CD4-positive, alpha-beta T cell treated with Interleukin-4 for 1 hour (primary cell): ENCODE measurements around the gene LRRN2.
"Not testable (repeated sequence)": the region's sequence is repeated elsewhere in the genome, so short reads cannot be mapped to it uniquely, and the experiment has no call there.

Experiments
- DNase-seq, 2 donors: peaks; one replicate each; pipeline ENCODE4 v3.0.0-alpha.2; 2020 to 2022

Gene LRRN2

GRCh38 chr1:204711947-204712701, 26.6 kb upstream of the LRRN2 start:
- DNase-seq = no peak

DNA sequence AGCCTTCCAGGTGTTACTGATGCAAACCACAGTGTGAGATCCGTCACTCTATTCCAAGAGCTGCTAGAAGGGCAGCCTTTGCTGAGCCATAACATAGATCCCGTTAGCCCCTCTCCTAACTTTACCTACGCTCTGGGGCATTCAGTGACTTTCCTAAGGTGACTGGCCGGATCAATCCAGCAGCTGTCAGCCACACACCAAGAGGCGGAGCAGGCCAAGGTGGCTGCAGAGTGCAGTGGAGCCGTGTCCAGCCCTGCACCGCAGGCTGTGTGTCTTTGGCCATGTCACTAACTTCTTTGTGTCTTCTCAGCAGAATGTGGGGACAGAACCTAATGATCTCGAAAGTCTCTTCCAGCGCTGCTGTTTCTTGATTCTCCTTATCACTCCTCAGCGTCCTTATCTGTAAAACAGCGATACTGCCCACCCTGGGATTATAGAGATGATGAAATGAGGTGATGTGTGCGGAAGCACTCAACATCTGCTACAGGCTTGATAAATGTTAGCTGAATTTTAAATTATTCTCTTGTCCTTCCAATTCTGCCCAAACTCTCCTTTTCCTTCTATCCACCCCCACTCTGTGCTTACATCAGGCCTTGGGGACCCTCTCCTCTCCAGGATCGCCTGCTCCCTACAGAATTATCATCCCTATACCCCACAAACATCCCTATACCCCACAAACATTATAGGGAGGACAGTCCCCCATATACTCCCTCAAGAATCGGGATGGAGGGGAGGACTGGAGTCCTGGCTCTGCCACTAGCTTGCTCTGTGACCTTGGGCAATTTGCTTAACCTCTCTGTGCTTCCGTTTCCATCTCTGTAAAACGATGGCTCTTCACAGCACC, 25.8 kb upstream of the LRRN2 start:
- DNase-seq = no peak

DNA sequence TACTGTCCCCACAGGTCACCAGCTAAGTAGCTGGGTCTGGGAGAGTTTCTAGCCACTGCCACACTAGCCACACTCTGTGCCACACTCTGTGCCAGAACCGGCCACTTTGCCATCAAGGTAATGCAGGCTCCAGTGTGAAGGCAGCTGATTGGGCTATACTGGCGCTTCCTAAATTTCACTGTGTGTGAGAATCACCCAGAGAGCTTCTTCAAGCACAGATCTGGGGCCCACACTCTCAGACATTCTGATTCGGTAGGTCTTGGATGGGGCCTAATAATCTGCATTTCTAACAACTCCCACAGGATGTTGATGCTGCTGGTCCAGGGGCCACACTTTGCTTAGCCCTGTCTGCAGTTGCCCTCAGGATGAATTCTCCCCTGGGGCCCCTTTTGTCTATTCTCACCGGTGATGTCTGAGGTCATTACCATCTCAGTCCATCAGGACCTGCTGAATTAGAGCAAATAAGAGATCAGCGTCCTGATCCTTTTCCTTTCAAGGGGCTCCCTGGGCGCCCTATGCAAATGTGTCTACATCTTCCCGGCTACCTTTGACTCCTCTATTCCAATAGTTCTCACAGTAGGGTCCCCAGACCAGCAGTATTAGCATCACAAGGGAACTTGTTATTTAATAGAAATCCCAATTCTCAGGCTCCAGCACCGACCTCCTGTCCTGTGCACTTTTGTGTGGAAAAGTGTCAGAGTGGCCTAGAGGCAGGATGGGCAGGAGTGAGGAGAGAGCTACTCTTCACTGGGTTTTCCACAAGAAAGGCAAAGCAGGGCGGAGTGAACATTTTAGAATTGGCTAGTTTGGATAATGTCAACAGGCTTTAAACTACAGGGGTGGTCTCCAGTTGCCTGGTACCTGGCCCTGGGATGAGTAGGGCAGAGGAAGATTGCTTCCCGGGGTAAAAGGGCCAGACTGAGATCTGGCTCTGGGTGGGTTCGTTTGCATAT, 24.7 kb upstream of the LRRN2 start:
- no peak for DNase-seq

DNA sequence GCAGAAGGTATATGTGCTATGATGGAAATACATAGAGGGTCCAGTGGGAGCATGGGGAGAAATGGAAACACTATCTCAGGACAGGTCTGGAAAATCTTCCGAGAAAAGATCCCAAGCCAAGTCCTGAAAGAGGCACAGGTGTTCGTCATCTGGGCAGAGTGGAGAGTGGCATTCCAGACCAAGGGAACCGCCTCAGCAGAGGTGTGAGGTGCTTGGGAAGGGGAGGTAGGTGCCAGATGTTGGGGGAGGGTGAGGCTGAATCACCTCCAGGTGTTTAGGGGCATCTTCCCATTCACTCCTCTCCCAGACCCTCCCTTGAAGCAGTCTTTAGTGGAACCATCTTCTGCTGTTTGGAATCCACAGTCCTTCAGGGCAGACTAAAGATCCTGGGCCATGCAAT, 23.5 kb upstream of the LRRN2 start:
- DNase-seq = no peak

DNA sequence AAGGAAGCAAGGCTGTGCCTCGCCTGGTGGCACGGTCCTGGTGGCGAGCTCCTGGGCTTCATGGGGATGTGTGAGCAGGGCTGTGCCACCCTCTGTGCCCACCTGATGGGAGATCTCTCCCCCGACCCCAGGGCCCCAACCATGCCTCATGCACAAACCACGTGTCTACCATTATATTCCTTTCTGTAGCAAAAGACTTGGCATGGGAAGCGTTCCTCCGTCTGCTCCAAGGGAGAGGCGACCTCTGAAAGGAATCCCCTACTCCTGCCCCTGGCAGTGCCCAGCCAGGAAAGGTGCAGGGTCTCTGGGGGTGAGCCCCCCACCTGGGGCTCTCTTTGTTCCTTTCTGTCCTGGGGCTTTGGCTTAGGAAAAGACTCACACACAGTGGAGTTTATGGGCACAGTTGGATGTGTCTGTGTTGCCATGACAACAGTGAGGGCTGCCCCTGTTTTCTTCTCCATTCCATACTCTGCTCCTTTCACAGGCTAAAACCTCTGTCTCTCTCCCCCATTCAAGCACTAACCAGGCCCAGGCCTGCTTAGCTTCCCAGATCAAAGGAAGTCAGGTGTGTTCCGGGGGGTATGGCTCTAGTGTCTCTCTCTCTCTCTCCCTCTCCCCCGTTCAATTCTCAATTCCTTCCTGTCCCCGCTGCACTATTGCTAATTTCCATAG, 21.4 kb upstream of the LRRN2 start:
- no peak for DNase-seq

GRCh38 chr1:204705888-204706837, 20.6 kb upstream of the LRRN2 start:
- no peak for DNase-seq

DNA sequence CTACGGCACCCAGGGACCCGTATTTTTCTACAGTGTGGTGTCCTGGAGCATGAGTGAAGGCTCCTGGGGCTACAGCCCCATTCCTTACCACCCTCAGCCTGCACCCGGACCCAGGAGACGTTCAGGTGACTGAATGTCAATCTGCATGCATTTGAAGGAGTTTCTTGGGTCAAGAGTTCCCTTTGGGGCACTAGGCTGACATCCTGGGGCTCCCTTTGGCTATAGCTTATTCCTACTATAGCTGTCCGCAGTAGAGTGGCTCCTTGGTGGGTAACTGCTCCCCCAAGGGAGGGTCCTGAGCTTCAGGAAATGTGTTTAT, 19.9 kb upstream of the LRRN2 start:
- no peak for DNase-seq

DNA sequence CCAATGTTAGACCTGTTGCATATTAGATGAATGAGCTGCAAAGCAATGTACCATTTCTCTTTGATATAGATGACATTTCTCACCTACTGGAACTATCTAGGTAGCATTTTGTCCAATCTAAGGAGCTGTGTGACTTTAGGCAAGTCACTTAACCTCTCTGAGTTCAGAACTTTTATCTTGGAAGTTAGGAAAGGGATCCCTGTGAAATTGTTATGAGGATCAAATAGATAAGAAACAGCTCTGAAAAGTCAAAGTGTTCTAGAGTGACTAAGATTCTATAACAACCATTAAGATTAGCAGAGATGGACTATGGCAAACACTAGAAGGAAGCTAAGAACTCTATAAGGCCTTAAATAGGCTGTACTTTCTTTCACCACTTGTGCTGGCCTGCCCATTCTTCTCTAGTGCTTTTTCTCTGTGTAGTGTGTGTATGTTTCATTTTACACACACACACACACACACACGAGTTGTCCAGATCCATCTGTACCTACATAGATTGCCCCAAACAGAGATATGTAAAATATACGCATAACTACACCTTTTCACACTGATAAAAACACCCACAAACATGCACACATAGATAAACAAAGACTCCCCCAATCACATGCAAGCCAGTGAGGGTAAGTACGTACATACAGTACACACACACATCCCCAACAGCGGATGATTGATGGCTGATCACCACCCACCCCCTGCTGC, 19.4 kb upstream of the LRRN2 start:
- no peak for DNase-seq

DNA sequence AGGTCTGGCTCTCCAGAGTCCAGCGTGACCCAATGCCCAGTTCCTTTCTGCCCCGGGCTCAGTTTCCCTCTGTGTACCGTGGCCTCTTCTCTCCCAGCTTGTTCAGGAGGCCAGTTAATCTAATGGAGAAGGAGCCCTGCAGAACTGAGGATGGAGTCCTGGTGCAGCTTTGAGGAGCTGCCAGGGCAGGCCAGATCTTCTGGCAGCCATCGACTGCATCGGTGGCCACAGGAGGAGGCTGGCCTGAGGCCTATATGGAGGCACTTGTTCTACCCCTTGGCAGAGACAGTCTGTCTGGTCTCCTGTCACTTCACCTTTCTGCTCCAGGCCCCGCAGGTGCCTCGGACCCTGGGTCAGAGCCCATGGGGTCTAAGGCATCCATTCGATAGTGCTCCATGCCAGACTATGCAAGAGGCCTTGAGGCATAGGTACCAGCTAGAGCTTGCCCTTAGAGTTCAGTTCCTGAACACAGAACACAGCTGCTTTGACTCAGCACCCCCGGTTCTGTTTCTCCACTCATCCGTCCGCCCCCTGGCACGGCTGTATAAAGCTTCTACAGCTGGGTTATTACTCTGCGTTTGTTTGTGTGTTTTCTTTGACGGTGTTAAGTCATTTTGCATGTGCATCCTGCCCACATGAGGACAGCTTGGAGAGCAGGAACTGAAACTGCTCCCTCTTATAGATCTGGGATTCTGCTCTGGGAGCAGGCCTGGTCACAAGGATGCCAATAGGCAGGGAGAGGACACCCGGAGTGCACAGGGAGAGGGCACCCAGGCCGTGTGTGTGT, 18.5 kb upstream of the LRRN2 start:
- no peak for DNase-seq

- no peak for DNase-seq
Observed at GRCh38 chr1:204703268-204703664, 17.7 kb upstream of the LRRN2 start.

GRCh38 chr1:204702552-204703267, 17.2 kb upstream of the LRRN2 start:
- DNase-seq = no peak

- DNase-seq = no peak
Observed at GRCh38 chr1:204701229-204701628, 15.7 kb upstream of the LRRN2 start.

- no peak for DNase-seq
Observed at GRCh38 chr1:204697893-204698292, 12.4 kb upstream of the LRRN2 start.

DNA sequence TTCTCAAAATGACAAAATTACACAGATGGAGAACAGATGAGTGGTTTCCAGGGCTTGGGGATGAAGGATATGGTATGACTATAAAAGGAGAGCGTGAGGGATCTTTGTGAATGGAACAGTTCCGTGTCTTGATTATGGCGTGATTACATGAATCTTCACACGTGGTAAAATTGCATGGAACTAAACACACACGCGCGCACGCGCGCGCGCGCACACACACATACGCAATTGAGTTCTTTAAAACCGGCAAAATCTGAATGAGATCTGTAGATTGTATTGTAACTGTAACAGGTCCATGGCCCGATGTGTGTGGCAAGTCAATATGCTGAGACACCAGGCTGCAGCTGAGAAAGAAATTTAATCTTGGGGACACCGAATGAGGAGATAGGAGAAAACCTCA, 11.1 kb upstream of the LRRN2 start:
- DNase-seq = no peak

DNA sequence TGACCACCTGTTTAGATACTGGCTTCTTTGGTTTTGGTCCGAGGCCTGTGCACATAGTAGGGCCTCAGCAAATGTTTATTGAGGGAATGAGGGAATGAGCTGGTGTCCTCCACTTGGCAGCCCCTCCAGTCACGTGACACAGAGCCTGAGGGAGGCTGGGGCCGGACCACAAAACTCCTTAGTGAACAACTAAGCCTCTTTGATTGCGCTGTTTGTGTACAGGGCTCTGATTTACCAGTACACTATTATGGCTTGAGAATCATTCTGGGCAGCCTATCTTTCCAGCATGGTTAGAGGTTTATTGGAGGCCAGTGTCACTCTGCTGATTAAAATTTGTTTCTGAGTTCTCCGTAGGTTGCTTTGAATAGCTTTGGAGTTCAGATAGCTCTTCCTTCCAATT, 10.2 kb upstream of the LRRN2 start:
- DNase-seq = no peak

- no peak for DNase-seq
Observed at GRCh38 chr1:204694145-204694544, 8.6 kb upstream of the LRRN2 start.

DNA sequence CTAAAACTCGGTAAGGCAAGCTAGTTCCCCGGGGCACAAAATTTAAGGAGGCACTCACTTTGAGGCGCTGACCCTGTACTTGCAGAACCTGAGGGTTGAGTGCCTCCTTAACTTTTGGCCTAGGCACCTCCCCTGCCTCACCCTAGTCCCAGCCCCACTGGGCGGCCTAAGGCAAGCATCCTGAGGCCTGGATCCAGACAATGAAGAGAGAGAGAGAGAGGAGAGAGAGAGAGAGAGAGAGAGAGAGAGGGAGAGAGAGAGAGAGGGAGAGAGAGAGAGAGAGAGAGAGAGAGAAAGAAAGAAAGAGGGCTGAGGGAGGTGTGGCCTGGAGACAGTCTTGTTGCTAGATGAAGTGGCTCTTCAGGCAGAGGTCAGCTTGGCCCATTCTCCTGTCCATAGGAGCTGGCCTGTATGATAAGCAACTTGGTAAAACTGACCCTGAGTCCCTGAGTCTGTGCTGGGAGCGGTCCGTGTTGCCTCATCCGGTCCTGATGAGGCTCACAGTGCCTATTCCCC, 7.4 kb upstream of the LRRN2 start:
- no peak for DNase-seq

DNA sequence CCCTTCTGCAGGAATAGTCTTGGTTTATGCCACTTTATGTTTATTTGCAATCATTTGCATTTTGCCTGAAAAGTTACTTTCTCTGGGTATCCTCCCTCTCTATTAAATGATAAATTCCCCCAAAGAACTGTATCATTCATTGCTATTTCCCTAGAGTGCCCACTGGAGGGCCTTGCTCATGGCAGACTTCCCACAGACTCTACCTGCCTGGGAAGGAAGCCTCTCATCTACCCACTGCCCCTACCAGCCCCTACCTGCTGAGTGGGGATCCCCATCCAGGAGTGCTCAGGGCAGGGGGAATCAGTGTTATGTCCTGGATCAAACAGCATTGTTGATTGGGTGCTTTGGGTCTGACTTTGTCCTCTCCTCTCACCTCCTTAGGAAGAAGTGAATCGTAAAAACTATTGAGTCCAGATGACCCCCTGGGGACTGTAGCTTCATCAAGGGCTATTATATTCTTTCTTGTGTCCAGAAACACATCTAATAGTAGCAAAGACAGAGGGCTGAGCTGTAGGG, 6.8 kb upstream of the LRRN2 start:
- DNase-seq = no peak

GRCh38 chr1:204691328-204691730, 5.8 kb upstream of the LRRN2 start:
- not testable (repeated sequence) for DNase-seq
